ENCODE data around the gene PIGQ.

Gene PIGQ

GRCh38 chr16:558298-559020 is 11.3 kb upstream of the PIGQ start:
- Mint-ChIP-seq H3K4me3 (no peak overlapping the region), H3K27me3 (peaks cover 38% of the 10 kb centered on the region), H3K9me3 (no peaks in the 10 kb centered on the region), H3K27ac (no peak overlapping the region), H3K4me1 (peaks cover 10% of the 10 kb centered on the region), H3K36me3 (peaks cover 7% of the 10 kb centered on the region)
- no peak for ATAC-seq

DNA sequence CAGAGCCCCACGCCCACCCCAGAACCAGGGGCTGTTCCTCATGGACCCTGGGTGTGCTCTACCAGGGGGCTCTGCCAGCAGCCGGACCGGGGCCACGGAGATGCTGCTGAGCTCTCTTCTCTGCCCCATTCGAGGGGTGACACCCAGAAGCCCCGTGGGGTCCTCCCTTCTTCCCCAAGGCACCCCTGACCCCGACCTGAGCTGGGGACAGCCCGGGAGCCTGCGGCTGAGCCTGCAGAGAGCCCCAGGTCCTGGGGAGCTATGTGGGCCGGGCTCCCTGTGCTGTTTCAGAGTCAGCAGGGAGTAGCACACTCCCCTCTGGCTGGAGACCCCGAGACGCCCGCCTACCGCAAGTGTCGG is 10.8 kb upstream of the PIGQ start:
- H3K4me3 Mint-ChIP-seq = no peak overlapping the region
- H3K4me1 Mint-ChIP-seq = peaks cover 10% of the 10 kb centered on the region
- peaks cover 7% of the 10 kb centered on the region for H3K36me3 Mint-ChIP-seq
- H3K27ac Mint-ChIP-seq = no peak overlapping the region
- peaks cover 38% of the 10 kb centered on the region for H3K27me3 Mint-ChIP-seq
- no peaks in the 10 kb centered on the region for H3K9me3 Mint-ChIP-seq
- ATAC-seq = no peak

DNA sequence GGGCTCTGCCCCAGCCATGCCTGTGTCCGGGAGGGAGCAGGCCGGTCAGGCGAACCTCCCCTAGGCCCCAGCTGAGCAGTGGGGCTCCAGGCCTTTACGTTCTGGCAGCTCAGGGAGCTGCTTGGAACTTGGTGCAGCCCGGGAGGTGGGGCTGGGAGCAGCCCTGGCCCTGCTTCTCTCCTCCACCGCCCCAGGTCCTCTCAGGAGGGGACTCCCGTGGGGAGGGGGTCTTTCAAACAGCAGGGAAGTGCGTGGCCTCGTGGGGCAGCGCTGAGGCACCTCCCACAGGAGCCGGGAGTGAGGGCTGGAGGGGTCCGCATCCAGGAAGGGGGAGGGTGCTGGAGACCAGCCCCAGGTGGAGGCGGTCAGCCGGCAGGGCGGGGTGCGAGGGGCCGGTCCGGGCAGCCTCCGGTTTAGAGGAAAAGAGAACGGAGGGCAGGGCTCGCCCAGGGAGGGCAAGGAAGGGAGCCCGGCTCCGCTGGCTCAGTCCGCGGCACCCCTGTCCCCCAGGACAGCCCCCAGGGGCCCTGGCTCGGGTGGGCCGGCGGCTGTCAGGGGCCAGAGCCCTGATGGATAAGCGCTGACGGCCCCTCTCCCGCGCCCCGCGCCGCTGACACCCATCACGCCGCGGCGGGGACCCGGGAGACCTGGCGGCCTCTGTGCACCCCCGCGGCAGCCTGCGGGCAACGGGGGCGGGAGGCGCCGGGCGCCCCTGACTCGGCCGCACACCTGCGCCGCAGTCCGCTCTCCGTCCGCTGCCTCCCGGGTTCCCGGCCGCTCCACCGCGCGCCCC is 10.2 kb upstream of the PIGQ start:
- no peak for ATAC-seq
- Mint-ChIP-seq H3K4me1 (peaks cover 10% of the 10 kb centered on the region), H3K27me3 (peaks cover 38% of the 10 kb centered on the region), H3K36me3 (peaks cover 2% of the 10 kb centered on the region), H3K27ac (no peak overlapping the region), H3K9me3 (no peaks in the 10 kb centered on the region), H3K4me3 (peak overlapping the region; percentile 31)

- H3K36me3 Mint-ChIP-seq = no peaks in the 10 kb centered on the region
- no peaks in the 10 kb centered on the region for H3K9me3 Mint-ChIP-seq
- H3K27ac Mint-ChIP-seq = no peak within 1 kb of the TSS
- peaks cover 38% of the 10 kb centered on the region for H3K27me3 Mint-ChIP-seq
- peak within 1 kb of the TSS; percentile 31 for H3K4me3 Mint-ChIP-seq
- ATAC-seq = no peak
- peaks cover 10% of the 10 kb centered on the region for H3K4me1 Mint-ChIP-seq
These were observed 9.5 kb upstream of the PIGQ start, which contains the start of gene PRR35 for GRCh38 chr16:560204-560700. Gene PRR35 (plus strand): TSS chr16:560394. CDS start chr16:563295, 2,901 bp downstream.

- no peaks in the 10 kb centered on the region for H3K36me3 Mint-ChIP-seq
- ATAC-seq = no peak
- no peak overlapping the region for H3K27ac Mint-ChIP-seq
- peaks cover 38% of the 10 kb centered on the region for H3K27me3 Mint-ChIP-seq
- peaks cover 10% of the 10 kb centered on the region for H3K4me1 Mint-ChIP-seq
- H3K4me3 Mint-ChIP-seq = no peak overlapping the region
- H3K9me3 Mint-ChIP-seq = no peaks in the 10 kb centered on the region
These were observed 8.9 kb upstream of the PIGQ start for GRCh38 chr16:560701-561412.

GRCh38 chr16:561413-561794 is 8.4 kb upstream of the PIGQ start:
- no peak overlapping the region for H3K4me3 Mint-ChIP-seq
- no peak overlapping the region for H3K27ac Mint-ChIP-seq
- H3K9me3 Mint-ChIP-seq = no peaks in the 10 kb centered on the region
- H3K27me3 Mint-ChIP-seq = peaks cover 38% of the 10 kb centered on the region
- no peak for ATAC-seq
- peaks cover 13% of the 10 kb centered on the region for H3K4me1 Mint-ChIP-seq
- no peaks in the 10 kb centered on the region for H3K36me3 Mint-ChIP-seq

DNA sequence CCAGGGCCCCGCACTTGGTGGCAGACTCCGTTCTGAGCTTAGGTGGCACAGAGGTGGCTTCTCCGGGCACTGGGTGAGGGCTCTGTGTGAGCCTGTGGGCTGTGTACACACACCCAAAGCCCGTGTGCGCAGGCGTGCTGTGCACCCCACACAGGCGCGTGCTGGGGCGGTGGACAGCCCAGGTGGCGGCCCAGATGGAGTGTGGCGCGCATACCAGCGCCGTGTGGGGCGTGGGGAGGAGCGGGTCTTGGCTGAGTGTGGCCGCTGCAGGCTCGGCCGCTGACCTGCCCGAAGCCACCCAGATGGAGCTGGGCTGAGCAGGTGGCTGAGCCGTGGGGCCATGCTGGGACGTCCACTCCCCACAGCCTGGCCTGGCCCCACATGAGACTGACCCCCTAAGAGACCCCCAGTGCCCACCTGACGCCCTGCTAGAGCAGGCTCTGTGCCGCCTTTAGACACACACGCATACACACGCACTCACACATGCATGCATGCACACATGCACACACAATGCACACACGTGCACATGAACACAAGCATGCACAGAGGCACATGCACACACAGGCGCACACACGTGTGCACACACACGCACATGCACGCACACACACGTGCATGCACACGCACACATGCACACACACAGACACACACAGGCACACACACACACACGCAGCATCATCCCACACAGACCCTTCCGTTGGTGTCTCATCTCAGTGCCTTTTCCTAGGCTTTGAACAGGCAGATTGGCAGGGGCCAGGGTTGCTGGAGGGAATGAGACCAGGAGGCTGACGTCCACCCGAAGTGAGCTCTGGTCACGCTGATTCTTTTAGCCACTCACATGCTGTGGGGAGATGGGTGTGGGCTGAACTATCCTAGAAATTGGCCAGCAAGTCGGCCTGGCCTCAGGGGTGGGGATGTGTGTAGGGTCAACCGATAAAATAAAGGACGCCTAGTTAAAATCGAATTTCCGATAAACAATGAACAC is 7.5 kb upstream of the PIGQ start:
- peaks cover 21% of the 10 kb centered on the region for H3K4me1 Mint-ChIP-seq
- peaks cover 32% of the 10 kb centered on the region for H3K27me3 Mint-ChIP-seq
- no peaks in the 10 kb centered on the region for H3K36me3 Mint-ChIP-seq
- no peak overlapping the region for H3K27ac Mint-ChIP-seq
- ATAC-seq = no peak
- H3K4me3 Mint-ChIP-seq = no peak overlapping the region
- no peaks in the 10 kb centered on the region for H3K9me3 Mint-ChIP-seq

DNA sequence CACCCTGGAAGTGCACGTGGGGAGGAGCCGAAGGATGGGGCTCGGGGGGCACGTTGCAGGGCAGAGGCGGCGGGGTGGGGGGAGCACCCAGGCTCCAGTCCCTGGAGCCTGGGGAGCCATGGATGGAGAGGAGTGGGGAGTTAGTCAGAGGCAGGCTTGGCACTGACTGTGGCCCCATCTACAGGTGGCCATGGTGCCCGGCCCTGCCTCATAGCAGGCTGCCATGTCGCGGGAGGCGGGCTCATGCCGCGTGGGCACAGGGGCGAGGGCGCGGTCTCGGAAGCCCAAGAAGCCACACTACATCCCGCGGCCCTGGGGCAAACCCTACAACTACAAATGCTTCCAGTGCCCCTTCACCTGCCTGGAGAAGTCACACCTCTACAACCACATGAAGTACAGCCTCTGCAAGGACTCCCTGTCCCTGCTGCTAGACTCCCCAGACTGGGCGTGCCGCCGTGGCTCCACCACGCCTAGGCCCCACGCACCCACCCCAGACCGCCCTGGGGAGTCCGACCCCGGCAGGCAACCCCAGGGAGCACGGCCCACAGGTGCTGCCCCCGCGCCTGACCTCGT is 6.6 kb upstream of the PIGQ start:
- H3K4me1 Mint-ChIP-seq = peaks cover 21% of the 10 kb centered on the region
- no peak for ATAC-seq
- peaks cover 23% of the 10 kb centered on the region for H3K27me3 Mint-ChIP-seq
- H3K36me3 Mint-ChIP-seq = no peaks in the 10 kb centered on the region
- H3K27ac Mint-ChIP-seq = no peak overlapping the region
- H3K9me3 Mint-ChIP-seq = no peaks in the 10 kb centered on the region
- H3K4me3 Mint-ChIP-seq = no peak overlapping the region

DNA sequence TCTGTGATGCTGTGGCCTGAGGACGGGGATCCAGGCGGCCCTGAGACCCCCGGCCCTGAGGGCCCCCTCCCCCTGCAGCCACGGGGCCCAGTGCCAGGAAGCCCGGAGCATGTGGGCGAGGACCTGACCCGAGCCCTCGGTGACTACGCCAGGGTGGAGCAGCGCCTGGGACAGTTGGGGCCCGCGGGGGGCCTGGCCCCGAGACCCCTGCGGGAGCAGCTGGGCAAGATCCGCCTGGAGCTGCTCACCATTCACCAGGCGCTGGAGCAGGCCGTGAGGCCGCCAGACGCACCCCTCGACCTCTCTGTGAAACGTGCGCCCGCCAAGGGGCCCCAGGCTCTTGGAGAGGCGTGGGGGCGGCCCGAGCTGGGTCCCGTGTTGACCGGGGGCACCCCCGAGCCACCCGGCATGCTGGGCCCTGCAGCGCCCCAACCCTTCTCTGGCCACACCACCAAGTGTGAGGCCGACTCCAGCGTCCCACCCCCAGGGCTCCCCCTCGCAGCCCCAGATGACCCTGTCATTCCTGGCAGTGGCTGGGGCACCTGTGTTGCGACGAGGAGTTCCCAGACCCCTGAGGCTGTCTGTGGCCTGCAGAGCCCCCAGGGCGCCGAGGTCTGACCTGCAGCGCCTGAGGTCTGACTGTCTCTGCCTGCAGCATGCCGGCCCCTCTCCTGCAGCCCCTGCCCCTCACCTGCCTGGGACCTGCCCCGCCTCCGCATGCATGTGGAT is 4.9 kb upstream of the PIGQ start:
- H3K27me3 Mint-ChIP-seq = peaks cover 9% of the 10 kb centered on the region
- ATAC-seq = no peak
- H3K36me3 Mint-ChIP-seq = no peaks in the 10 kb centered on the region
- no peak overlapping the region for H3K27ac Mint-ChIP-seq
- peaks cover 22% of the 10 kb centered on the region for H3K4me1 Mint-ChIP-seq
- H3K9me3 Mint-ChIP-seq = no peaks in the 10 kb centered on the region
- no peak overlapping the region for H3K4me3 Mint-ChIP-seq

- Mint-ChIP-seq H3K9me3 (no peaks in the 10 kb centered on the region), H3K27ac (peak overlapping the region; percentile 92), H3K4me3 (no peak overlapping the region), H3K36me3 (no peaks in the 10 kb centered on the region), H3K4me1 (peaks cover 26% of the 10 kb centered on the region), H3K27me3 (peaks cover 9% of the 10 kb centered on the region)
- no peak for ATAC-seq
These were observed 4.1 kb upstream of the PIGQ start for GRCh38 chr16:565419-566330.

- Mint-ChIP-seq H3K9me3 (no peaks in the 10 kb centered on the region), H3K36me3 (no peaks in the 10 kb centered on the region), H3K4me1 (peaks cover 36% of the 10 kb centered on the region), H3K27me3 (peaks cover 9% of the 10 kb centered on the region), H3K4me3 (peak within 1 kb of the TSS; percentile 76), H3K27ac (peak within 1 kb of the TSS; percentile 92)
- ATAC-seq = peak; percentile 77
These were observed 3.0 kb upstream of the PIGQ start, which contains the start of gene NHLRC4 for GRCh38 chr16:566475-567372. Gene NHLRC4 (plus strand): TSS chr16:567005. CDS start chr16:568048, 1,043 bp downstream.
